Stimulated activated CD4-positive, alpha-beta T cell treated with anti-CD3 and anti-CD28 coated beads, Interleukin-15, amount 100 ng/mL, for 24 hours (primary cell): Measurements from ENCODE around the gene PDE9A.
A peak's percentile ranks its signal among the peaks of the same experiment; 100 is the strongest.

Experiments
- DNase-seq: peaks from one replicate; pipeline ENCODE4 v3.0.0-alpha.2; 2020

PDE9A gene

GRCh38 chr21:42744520-42745445, 91.4 kb downstream of the PDE9A start:
- DNase-seq = no peak

DNA sequence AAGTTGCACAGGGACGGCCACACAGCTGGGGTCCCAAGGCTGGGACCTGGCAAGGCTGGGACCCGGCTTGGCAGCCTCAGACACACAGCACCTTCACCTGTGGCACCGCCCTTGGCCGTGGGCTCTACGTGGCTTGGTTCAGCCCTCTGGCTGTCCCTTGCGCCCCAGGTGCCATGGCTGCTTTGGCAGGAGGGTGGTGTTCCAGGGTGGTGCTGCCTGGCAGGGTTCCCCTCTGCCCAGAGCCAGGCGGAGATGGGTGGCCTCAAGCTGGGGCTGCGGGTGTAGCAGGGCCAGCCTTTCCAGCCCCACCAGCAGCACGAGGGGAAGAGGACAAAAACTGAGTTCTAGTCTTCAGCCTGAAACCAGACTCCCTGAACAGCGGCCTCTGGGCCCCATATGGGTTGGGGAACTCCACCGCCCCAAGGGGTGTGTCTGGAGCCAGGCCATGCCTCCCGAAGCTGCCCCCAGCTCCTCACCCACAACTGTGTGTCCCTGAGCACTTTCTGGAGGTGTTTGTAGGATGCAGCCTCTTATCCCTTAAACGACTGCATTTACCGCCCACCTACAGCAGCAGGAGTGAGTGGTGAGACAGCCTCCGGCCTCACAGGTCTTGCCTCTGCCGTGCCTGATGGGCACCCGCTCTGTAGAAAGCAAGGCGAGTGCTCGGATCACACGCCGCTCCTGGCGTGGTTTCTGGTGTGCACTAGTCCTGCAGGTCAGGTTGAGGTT, 92.3 kb downstream of the PDE9A start:
- no peak for DNase-seq

- DNase-seq = no peak
Measured at GRCh38 chr21:42746240-42746592, 92.8 kb downstream of the PDE9A start.

DNA sequence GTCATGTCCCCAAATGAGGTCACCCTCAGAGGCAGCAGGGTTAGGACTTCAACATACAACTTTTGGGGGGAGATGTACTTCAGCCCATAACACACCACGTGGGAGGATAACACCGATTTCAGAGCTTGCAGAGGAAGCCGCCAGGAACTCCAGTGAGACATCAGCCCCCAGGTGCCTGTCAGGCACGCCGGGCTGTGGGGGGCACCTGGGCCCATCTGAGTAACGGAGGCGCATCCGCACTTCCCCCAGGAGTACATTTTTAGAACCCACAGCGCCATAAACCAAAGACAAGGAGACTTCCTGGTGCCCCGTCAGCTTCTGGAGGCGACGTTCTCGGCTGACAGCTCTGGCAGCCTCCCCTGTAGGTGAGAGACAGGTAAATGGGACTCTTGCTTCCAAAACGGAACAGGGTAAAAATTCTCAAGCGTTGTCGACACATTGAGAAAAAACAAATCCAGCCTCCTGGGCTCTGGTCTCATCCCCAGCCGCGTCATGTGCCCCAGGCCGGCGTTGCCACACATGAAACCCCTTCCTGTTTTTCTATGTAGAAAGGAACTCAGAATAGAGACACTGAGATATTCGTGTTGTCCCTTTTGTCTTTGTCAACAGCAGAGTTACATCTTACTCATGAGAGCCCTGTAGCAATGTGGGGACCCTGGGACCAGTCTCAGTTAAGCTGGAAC, 93.3 kb downstream of the PDE9A start:
- DNase-seq = peak; percentile 35

GRCh38 chr21:42747276-42747701, 93.9 kb downstream of the PDE9A start:
- no peak for DNase-seq

- no peak for DNase-seq
Measured at GRCh38 chr21:42747746-42748351, 94.4 kb downstream of the PDE9A start.

GRCh38 chr21:42748620-42749176, 95.3 kb downstream of the PDE9A start:
- DNase-seq = no peak

GRCh38 chr21:42750737-42751530, 97.5 kb downstream of the PDE9A start:
- no peak for DNase-seq

DNA sequence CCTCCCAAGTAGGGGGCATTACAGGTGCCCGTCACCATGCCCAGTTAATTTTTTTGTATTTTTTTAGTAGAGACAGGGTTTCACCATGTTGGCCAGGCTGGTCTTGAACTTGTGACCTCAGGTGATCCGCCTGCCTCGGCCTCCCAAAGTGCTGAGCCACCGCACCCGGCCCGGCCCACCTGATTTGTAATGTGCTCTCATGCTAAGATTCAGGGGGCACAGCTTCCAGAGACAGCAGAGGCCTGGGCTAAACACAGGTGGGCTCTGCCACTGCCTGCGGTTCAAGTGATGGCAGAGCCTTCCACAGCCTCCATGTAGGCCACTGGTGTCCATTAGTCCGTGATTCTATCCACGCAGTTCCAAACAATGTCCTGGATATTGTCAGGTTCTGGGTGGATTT, 98.4 kb downstream of the PDE9A start:
- DNase-seq = no peak

GRCh38 chr21:42753804-42754203, 100.4 kb downstream of the PDE9A start:
- DNase-seq = no peak

GRCh38 chr21:42754270-42754933, 101.0 kb downstream of the PDE9A start:
- no peak for DNase-seq

GRCh38 chr21:42755031-42755665, 101.7 kb downstream of the PDE9A start:
- no peak for DNase-seq

GRCh38 chr21:42755766-42756579, 102.6 kb downstream of the PDE9A start:
- no peak for DNase-seq

DNA sequence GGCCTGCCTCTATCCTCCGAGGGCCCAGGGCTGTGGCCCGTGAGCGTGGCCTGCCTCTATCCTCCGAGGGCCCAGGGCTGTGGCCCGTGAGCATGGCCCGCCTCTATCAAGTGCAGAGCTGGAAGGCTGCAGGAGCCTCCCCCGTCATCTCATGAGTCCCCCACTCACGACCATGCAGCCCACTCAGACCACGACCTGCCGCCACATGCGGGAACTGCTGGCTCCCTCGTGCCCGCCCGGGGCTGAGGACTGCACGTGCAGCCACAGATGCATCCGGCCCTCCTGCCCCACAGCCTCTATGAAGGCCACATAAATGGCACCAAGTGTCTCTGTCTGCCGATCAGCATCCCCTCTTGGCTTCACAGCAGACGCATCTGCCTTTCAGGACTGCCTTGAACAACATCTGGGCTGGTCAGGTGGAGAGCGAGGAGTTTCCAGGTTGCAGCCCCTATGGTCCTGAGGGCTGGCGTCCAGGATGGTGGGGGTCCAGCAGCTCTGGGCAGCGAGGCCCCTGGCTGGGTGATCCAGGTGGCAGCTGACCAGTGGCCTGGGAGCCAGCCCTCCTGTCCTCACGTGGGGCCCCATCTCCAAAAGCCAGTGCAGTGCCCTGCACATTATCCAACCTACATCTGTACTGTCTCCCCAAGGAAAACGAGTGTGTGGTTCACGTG, 103.3 kb downstream of the PDE9A start:
- no peak for DNase-seq

- DNase-seq = no peak
Measured at GRCh38 chr21:42757422-42757821, 104.0 kb downstream of the PDE9A start.

DNA sequence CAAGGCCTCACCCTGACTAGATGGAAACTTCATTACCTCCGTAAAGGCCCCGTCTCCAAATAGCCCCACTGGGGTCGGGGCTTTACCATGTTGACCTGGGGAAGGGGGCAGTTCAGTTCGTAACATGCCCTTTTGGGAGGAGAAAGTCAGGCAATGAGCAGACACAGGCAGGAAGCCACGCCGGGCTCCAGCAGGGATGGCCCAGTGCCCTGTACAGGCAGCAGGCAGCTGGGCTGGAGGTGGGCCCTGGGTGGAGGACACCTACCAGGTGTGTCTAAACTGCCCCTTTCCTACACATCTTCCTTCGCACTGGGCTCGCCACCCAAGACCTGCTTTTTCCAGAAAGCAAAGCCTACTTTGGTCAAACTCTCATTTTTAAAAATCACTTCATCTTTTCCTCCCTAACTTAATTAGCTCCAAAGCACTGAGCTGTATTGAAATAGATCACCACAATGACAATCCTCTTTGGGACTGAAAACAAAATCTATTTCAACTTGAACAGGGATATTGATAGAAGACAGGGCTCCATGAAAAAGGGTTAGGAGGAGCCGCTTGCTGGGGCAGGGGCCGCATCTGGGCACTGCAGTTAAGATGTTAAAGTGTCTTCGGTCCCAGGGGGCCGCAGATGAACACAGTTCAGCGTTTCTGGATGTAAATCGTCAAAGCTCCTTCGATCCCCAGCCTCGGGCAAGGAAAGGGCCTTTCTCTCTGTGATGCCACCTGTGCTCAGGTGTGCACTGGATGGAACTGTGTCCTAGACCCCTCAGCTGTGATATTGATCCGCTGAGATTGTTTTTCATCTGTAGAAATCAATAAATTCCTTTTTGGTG, 104.6 kb downstream of the PDE9A start:
- no peak for DNase-seq

GRCh38 chr21:42758721-42759593, 105.5 kb downstream of the PDE9A start:
- no peak for DNase-seq

DNA sequence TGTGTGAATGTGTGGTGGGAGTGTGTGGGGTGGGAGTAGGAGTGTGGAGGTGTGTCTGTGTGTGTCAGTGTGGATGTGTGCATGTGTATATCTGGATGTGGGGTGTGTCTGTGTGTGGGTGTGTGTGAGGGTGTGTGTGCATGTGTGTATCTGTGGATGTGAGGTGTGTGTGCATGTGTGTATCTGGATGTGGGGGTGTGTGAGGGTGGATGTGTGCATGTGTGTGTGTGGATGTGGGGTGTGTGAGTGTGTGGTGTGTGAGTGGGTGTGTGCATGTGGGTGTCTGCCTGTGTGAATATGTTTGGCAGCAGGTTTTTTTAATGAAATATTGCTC, 106.1 kb downstream of the PDE9A start:
- no peak for DNase-seq
